GM18508 (cell line): ENCODE measurements around the gene PRR23B.

Source experiments
- ATAC-seq: cut with Tn5 transposase; IDR thresholded peaks from one replicate; pipeline ENCODE4 v1.9.1; 2021; ENCODE audit warnings: moderate number of reproducible peaks; ENCODE audit not compliant: insufficient read depth, unreplicated experiment

The PRR23B gene

GRCh38 chr3:138976047-138976446 is 44.7 kb downstream of the PRR23B start:
- ATAC-seq: no peak

GRCh38 chr3:138975351-138975750 is 45.4 kb downstream of the PRR23B start:
- ATAC-seq: no peak

GRCh38 chr3:138974462-138974861 is 46.3 kb downstream of the PRR23B start:
- no peak for ATAC-seq

GRCh38 chr3:138972941-138973340 is 47.8 kb downstream of the PRR23B start:
- no peak for ATAC-seq

- no peak for ATAC-seq
Measured at GRCh38 chr3:138971766-138972320, 48.9 kb downstream of the PRR23B start.
